ENCODE data around the gene POLR3A.

GRCh38 chr10:78035437-78035836, 6.1 kb upstream of the POLR3A start:
- no peak for TF ChIP-seq CTCF (IDR thresholded peaks at IDR 0.05)
- no peak for TF ChIP-seq POLR2A (IDR thresholded peaks at IDR 0.05)
